Spleen (tissue), 11 donors: ENCODE data around the gene MOK. TPM values are rescaled to one million over a fixed set of nuclear protein-coding genes. Genes with fewer than 3 reads are reported as not detected.

Source experiments
- DNase-seq: peaks from one replicate; pipeline ENCODE4 v3.0.0-alpha.2; 2020
- H3K27ac ChIP-seq, 8 donors: fragments of 200-600 bp; sonication (generic) in 7 of 8; 1 replicate in 4 of 8; 2 replicates in 4 of 8; pipeline versions ENCODE4 v1.5.0 to v1.8.0; 2016 to 2021; ENCODE audit warnings: inconsistent platforms in 4 of 8, mild to moderate bottlenecking in 4 of 8, moderate library complexity in 1 of 8
- H3K27me3 ChIP-seq, 7 donors: fragments of 200-600 bp; sonication (generic) in 6 of 7; replicated peaks in 1 of 7; 1 replicate in 4 of 7; 2 replicates in 3 of 7; pipeline versions ENCODE4 v1.5.0 to v1.8.0; 2016 to 2021; ENCODE audit warnings: inconsistent platforms in 3 of 7, mild to moderate bottlenecking in 1 of 7
- H3K36me3 ChIP-seq, 6 donors: fragments of 200-600 bp; sonication (generic) in 5 of 6; 1 replicate in 4 of 6; 2 replicates in 2 of 6; pipeline versions ENCODE4 v1.5.0 to v1.8.0; 2016 to 2021; ENCODE audit warnings: inconsistent platforms in 2 of 6
- H3K4me1 ChIP-seq, 6 donors: fragments of 200-600 bp; sonication (generic) in 5 of 6; 1 replicate in 3 of 6; 2 replicates in 3 of 6; pipeline versions ENCODE4 v1.5.0 to v1.8.0; 2016 to 2021; ENCODE audit warnings: inconsistent platforms in 3 of 6
- H3K4me3 ChIP-seq, 8 donors: fragments of 200-600 bp; sonication (generic) in 7 of 8; 1 replicate in 4 of 8; 2 replicates in 4 of 8; pipeline versions ENCODE4 v1.5.0 to v1.8.0; 2016 to 2021; ENCODE audit warnings: inconsistent platforms in 4 of 8, mild to moderate bottlenecking in 4 of 8, moderate library complexity in 2 of 8
- H3K9me3 ChIP-seq, 8 donors: fragments of 200-600 bp; sonication (generic) in 7 of 8; 1 replicate in 4 of 8; 2 replicates in 4 of 8; pipeline versions ENCODE4 v1.5.0 to v1.8.0; 2016 to 2021; ENCODE audit warnings: inconsistent platforms in 4 of 8
- POLR2A ChIP-seq, 3 donors: fragments of 450-650 bp; IDR thresholded peaks; one replicate each; pipeline ENCODE4 v1.5.1; 2017; ENCODE audit warnings: antibody characterized with exemption in 3 of 3, mild to moderate bottlenecking in 1 of 3
- POLR2AphosphoS5 ChIP-seq, 3 donors: sonication (generic); formaldehyde crosslinking; IDR thresholded peaks; one replicate each; pipeline ENCODE4 v1.5.1; 2017; ENCODE audit warnings: antibody characterized with exemption in 3 of 3
- WGBS, 5 donors: extraction: QIAGEN DNeasy Blood & Tissue Kit in 3 of 5; methylation state at CpG; one replicate each; pipeline versions ENCODE4 v1.1.5 to v1.1.7; 2013 to 2018; 5-methylcytosine and 5-hydroxymethylcytosine counted together
- intact Hi-C: fragments of 100-400 bp; cut with DNase I; formaldehyde crosslinking; loops from one replicate; pipeline ENCODE4 v1.15.0; 2023; ENCODE audit warnings: low total_unique reads
- polyA plus RNA-seq, 3 donors: library from polyadenylated mRNA; stranded (reverse); fragments of 200-250 nt; gene quantifications; one replicate each; pipeline ENCODE4 v1.2.1, GENCODE V29; 2013
- total RNA-seq, 7 donors: library from RNA; depleted of rRNA in 3 of 7; stranded (reverse); fragments of >200 nt in 3 of 7; fragmentation: NEBNext Ultra II Directional in 4 of 7; extraction: Animal tissue kit (Norgen Biotek cat#: 25700) in 4 of 7; gene quantifications; one replicate each; pipeline versions ENCODE4 v1.1.0 to v1.2.1, GENCODE V29; 2016 to 2021
- TF ChIP-seq, protein P1 (sequence below), 11 experiments: fragments of 200-600 bp in 7 of 11; fragments of 450-650 bp in 4 of 11; sonication (generic) in 4 of 11; IDR thresholded peaks in 8 of 11; conservative IDR thresholded peaks in 3 of 11; 1 replicate in 7 of 11; 2 replicates in 4 of 11; pipeline versions ENCODE4 v1.4.0 to v1.8.0; 2016 to 2021; ENCODE audit warnings: antibody characterized with exemption in 11 of 11, inconsistent platforms in 4 of 11, mild to moderate bottlenecking in 1 of 11
- donor health status: healthy with polysubstance abuse.
- donor health status: DM: no; HTN: no; CAD: no; lungs with moderate emphysema.
- donor health status: DM: no; HTN: no; CAD: no.
- donor health status: Bipolar disorder and iron deficiency.
- donor health status: healthy.
- donor health status: DM: no; HTN: no; CAD: no.
- donor health status: DM: yes; HTN: yes; CAD: no.

The MOK gene
- total and polyA plus RNA-seq, 10 donors = 4.1 to 12.2 (median 9.9) TPM

DNA sequence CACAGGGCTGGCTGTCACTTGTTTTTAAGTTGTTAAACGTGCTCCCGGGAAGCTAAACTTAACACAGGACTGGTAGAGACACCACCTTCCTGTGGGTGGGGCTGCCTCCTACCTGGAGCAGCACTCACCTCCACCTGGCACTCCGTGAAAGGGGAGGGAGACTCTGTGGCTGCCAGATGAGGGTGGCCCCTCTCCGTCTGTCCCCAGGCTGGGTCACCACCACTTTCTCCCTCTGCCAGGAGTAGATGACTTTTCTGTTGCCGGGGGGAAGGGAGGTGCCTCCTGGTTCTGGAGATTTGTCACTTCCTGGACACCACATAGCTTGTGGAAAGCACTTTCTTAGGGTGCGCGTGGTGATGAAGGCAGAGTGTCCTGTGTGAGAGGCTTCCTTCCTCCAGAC lies 83.9 kb downstream of the MOK start:
- Histone ChIP-seq H3K9me3 (no peaks in the 10 kb centered on the region), H3K27ac (no peak overlapping the region), H3K36me3 (peaks cover 0 to 75% (median 14%) of the 10 kb centered on the region in 6 donors), H3K4me1 (peaks cover 0 to 36% (median 22%) of the 10 kb centered on the region in 6 donors), H3K27me3 (no peaks in the 10 kb centered on the region), H3K4me3 (no peak overlapping the region)
- TF ChIP-seq POLR2AphosphoS5 (IDR thresholded peaks at IDR 0.05) (no peak), POLR2A (IDR thresholded peaks at IDR 0.05) (no peak)
- TF ChIP-seq, protein P1, sequence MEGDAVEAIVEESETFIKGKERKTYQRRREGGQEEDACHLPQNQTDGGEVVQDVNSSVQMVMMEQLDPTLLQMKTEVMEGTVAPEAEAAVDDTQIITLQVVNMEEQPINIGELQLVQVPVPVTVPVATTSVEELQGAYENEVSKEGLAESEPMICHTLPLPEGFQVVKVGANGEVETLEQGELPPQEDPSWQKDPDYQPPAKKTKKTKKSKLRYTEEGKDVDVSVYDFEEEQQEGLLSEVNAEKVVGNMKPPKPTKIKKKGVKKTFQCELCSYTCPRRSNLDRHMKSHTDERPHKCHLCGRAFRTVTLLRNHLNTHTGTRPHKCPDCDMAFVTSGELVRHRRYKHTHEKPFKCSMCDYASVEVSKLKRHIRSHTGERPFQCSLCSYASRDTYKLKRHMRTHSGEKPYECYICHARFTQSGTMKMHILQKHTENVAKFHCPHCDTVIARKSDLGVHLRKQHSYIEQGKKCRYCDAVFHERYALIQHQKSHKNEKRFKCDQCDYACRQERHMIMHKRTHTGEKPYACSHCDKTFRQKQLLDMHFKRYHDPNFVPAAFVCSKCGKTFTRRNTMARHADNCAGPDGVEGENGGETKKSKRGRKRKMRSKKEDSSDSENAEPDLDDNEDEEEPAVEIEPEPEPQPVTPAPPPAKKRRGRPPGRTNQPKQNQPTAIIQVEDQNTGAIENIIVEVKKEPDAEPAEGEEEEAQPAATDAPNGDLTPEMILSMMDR (IDR thresholded peaks at IDR 0.05 in 8 of 11, conservative IDR thresholded peaks at IDR 0.05 in 3 of 11) = no peak
- WGBS, 5 donors = 53 to 81% (median 67%) methylated on average over 3 to 7 of the region's 7 CpGs
- no peak for DNase-seq
- intact Hi-C loops = no loop called here

DNA sequence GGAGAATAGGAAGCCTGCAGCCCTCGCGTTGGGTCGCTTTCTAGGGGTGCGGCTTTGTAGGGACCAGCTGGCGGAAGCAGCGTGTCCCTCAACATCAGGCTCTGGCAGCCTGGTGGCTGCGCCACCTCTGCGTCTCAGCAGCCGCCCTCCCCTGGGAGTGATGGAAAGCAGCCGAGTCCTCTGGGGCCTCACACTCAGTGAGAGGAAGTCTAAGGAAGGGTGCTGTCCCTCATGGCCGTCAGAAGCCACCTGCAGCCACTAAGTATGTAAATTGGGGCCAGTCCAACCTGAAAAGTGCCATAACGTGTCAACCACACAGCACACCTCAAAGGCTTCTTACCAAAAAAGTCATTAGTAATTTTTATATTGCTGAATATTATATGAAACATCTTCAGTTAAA lies 84.9 kb downstream of the MOK start:
- peak; percentile 86 for DNase-seq
- Histone ChIP-seq H3K36me3 (peaks cover 0 to 84% (median 14%) of the 10 kb centered on the region in 6 donors), H3K9me3 (no peaks in the 10 kb centered on the region), H3K27me3 (no peaks in the 10 kb centered on the region), H3K4me3 (no peak overlapping the region), H3K4me1 (peaks cover 0 to 38% (median 23%) of the 10 kb centered on the region in 6 donors), H3K27ac (no peak overlapping the region)
- WGBS, 5 donors = 58 to 82% (median 71%) methylated on average over 6 to 12 of the region's 12 CpGs
- intact Hi-C loops = no loop called here
- TF ChIP-seq, protein P1 (IDR thresholded peaks at IDR 0.05 in 8 of 11, conservative IDR thresholded peaks at IDR 0.05 in 3 of 11) = no peak
- peak; percentile 41 to 76 (median 73) for TF ChIP-seq POLR2AphosphoS5 (IDR thresholded peaks at IDR 0.05)
- TF ChIP-seq POLR2A (IDR thresholded peaks at IDR 0.05) = no peak

DNA sequence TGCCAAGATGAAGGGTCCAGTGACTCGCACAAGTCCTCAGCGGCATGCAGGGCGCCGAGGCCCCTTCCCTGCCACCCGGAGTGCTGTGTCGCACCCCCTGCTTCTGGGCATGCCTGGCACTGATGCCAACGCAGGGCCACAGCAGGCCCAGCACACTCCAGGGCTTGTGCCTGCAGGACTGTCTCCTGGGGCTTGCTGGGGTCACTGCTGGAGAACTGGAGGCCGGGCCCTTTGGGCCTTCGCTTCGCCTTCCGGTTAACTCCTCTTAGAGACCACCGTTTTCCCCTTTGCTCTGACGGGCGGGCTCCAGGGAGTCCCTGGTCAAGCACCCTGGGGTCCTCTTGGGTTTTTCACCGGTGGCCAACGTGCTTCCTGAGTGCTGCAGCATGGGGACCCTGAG lies 85.6 kb downstream of the MOK start:
- Histone ChIP-seq H3K4me3 (no peak overlapping the region), H3K27me3 (no peaks in the 10 kb centered on the region), H3K9me3 (no peaks in the 10 kb centered on the region), H3K36me3 (peaks cover 0 to 77% (median 14%) of the 10 kb centered on the region in 6 donors), H3K27ac (no peak overlapping the region), H3K4me1 (peaks cover 0 to 38% (median 23%) of the 10 kb centered on the region in 6 donors)
- DNase-seq = no peak
- 95 to 98% (median 97%) methylated on average over 8 to 16 of the region's 16 CpGs for WGBS, 5 donors
- intact Hi-C loops = no loop called here
- TF ChIP-seq POLR2AphosphoS5 (IDR thresholded peaks at IDR 0.05) (peak in 1 of 3 donors; percentile 46), POLR2A (IDR thresholded peaks at IDR 0.05) (no peak)

DNA sequence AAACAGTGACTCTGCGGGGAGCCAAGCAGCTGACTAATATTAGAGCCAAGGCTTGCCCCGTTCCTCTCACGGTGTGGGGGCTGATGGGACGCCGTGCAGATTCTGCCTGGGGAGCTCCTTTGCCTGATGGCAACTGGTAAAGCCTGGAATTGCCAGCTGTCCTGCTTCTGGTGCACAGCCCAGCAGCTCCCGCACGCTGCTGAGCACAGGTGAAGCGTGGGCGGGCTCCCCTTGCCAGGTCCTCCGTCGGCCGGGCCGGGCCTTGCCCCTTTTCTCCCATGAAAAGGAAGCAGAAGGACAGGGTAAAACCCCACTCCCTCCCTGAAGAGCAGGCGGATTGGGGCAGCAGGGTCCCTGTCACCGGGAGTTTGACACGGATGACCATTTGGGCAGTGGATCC lies 86.3 kb downstream of the MOK start:
- DNase-seq = no peak
- peaks cover 0 to 38% (median 23%) of the 10 kb centered on the region in 6 donors for H3K4me1 ChIP-seq
- intact Hi-C loops = no loop called here
- peaks cover 0 to 78% (median 14%) of the 10 kb centered on the region in 6 donors for H3K36me3 ChIP-seq
- TF ChIP-seq POLR2A (IDR thresholded peaks at IDR 0.05) (no peak), POLR2AphosphoS5 (IDR thresholded peaks at IDR 0.05) (no peak)
- TF ChIP-seq, protein P1 (IDR thresholded peaks at IDR 0.05 in 8 of 11, conservative IDR thresholded peaks at IDR 0.05 in 3 of 11) = no peak
- no peaks in the 10 kb centered on the region for H3K27me3 ChIP-seq
- WGBS, 5 donors = 82 to 96% (median 93%) methylated on average over 15 to 16 of the region's 16 CpGs
- no peaks in the 10 kb centered on the region for H3K9me3 ChIP-seq
- H3K27ac ChIP-seq = no peak overlapping the region
- H3K4me3 ChIP-seq = no peak overlapping the region
